Measurements from ENCODE around the gene HMGA1.

- TF ChIP-seq, protein P1, sequence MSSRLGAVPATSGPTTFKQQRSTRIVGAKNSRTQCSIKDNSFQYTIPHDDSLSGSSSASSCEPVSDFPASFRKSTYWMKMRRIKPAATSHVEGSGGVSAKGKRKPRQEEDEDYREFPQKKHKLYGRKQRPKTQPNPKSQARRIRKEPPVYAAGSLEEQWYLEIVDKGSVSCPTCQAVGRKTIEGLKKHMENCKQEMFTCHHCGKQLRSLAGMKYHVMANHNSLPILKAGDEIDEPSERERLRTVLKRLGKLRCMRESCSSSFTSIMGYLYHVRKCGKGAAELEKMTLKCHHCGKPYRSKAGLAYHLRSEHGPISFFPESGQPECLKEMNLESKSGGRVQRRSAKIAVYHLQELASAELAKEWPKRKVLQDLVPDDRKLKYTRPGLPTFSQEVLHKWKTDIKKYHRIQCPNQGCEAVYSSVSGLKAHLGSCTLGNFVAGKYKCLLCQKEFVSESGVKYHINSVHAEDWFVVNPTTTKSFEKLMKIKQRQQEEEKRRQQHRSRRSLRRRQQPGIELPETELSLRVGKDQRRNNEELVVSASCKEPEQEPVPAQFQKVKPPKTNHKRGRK (CRISPR knock-in tag; IDR thresholded peaks at IDR 0.05; ENCODE audit: borderline replicate concordance): no peak
- TF ChIP-seq ATF2 (CRISPR knock-in tag; IDR thresholded peaks at IDR 0.05; ENCODE audit: borderline replicate concordance, low read depth) (no peak), CTCF (IDR thresholded peaks at IDR 0.05) (peak; percentile 65), FOXP4 (CRISPR knock-in tag; IDR thresholded peaks at IDR 0.05) (0 out of 2 replicates have a peak, but pooled peaks have one; percentile 31), SMAD4 (CRISPR knock-in tag; IDR thresholded peaks at IDR 0.05) (no peak), NFYB (CRISPR knock-in tag; conservative IDR thresholded peaks at IDR 0.05; ENCODE audit: low read depth) (0 out of 2 replicates have a peak, but pooled peaks have one; percentile 41), NR3C1 (CRISPR knock-in tag; conservative IDR thresholded peaks at IDR 0.05; ENCODE audit: low read depth) (no peak), ZNF138 (CRISPR knock-in tag; conservative IDR thresholded peaks at IDR 0.05) (no peak)
Observed at GRCh38 chr6:34248727-34249468, 12.2 kb downstream of the HMGA1 start, which contains the start of gene SMIM29.

All from WTC11 (cell line).